ENCODE data around the gene MPPED1.

GRCh38 chr22:43381693-43382092 lies 30.1 kb upstream of the MPPED1 start:
- TF ChIP-seq CTCF (IDR thresholded peaks at IDR 0.05; ENCODE audit: insufficient read depth, low read length, poor library complexity, severe bottlenecking) (no peak), EZH2phosphoT487 (conservative IDR thresholded peaks at IDR 0.05; ENCODE audit: low read length) (no peak)

Data from SU-DHL-6 (cell line).